Astrocyte (in vitro differentiated cells and primary cell): ENCODE results near the gene IFT52.

Experiments used
- EZH2 ChIP-seq: IDR thresholded peaks from 2 replicates; pipeline ENCODE4 v1.6.1; 2012; ENCODE audit warnings: mild to moderate bottlenecking, low read length, inconsistent platforms; ENCODE audit not compliant: insufficient read depth
- TF ChIP-seq, protein P1 (sequence below): IDR thresholded peaks from 2 replicates; pipeline ENCODE4 v1.5.1; 2011; ENCODE audit warnings: low read depth, mild to moderate bottlenecking, inconsistent platforms, low read length, moderate library complexity; ENCODE audit not compliant: insufficient read depth

DNA sequence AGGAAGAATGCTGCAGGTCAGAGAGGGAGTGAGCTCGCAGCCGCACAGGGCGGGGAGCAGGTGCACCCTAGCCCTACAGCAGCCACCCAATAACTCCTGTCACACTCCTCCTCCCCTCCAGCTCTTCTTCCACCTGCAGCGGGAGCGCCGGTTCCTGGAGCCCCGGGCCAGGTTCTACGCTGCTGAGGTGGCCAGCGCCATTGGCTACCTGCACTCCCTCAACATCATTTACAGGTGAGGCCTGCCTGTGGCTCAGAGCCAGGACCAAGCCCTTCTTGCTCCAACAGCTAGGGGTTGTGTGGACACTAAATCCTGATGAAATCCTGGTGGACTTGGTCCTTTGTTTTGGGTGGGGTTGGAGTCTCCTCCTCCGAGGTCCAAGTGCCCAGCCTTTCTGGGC, 20.2 kb upstream of the IFT52 start:
- TF ChIP-seq, protein P1, sequence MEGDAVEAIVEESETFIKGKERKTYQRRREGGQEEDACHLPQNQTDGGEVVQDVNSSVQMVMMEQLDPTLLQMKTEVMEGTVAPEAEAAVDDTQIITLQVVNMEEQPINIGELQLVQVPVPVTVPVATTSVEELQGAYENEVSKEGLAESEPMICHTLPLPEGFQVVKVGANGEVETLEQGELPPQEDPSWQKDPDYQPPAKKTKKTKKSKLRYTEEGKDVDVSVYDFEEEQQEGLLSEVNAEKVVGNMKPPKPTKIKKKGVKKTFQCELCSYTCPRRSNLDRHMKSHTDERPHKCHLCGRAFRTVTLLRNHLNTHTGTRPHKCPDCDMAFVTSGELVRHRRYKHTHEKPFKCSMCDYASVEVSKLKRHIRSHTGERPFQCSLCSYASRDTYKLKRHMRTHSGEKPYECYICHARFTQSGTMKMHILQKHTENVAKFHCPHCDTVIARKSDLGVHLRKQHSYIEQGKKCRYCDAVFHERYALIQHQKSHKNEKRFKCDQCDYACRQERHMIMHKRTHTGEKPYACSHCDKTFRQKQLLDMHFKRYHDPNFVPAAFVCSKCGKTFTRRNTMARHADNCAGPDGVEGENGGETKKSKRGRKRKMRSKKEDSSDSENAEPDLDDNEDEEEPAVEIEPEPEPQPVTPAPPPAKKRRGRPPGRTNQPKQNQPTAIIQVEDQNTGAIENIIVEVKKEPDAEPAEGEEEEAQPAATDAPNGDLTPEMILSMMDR, result no peak
- no peak for TF ChIP-seq EZH2
